HG02885 (cell line): ENCODE measurements around the gene MAPK8.
"Not testable (repeated sequence)": the region's sequence is repeated elsewhere in the genome, so short reads cannot be mapped to it uniquely, and the experiment has no call there.

ENCODE experiments used
- ATAC-seq: cut with Tn5 transposase; IDR thresholded peaks from one replicate; pipeline ENCODE4 v1.9.1; 2021; ENCODE audit warnings: mild to moderate bottlenecking; ENCODE audit not compliant: unreplicated experiment, poor library complexity

MAPK8 gene

GRCh38 chr10:48411510-48411909 is 105.0 kb downstream of the MAPK8 start:
- no peak for ATAC-seq

GRCh38 chr10:48412081-48412480 is 105.6 kb downstream of the MAPK8 start:
- ATAC-seq: no peak

- no peak for ATAC-seq
Measured at GRCh38 chr10:48412933-48413332, 106.5 kb downstream of the MAPK8 start.

GRCh38 chr10:48414160-48414559 is 107.7 kb downstream of the MAPK8 start:
- ATAC-seq: no peak

- ATAC-seq: no peak
Measured at GRCh38 chr10:48414778-48415177, 108.3 kb downstream of the MAPK8 start.

- no peak for ATAC-seq
Measured at GRCh38 chr10:48416584-48417232, 110.2 kb downstream of the MAPK8 start.

DNA sequence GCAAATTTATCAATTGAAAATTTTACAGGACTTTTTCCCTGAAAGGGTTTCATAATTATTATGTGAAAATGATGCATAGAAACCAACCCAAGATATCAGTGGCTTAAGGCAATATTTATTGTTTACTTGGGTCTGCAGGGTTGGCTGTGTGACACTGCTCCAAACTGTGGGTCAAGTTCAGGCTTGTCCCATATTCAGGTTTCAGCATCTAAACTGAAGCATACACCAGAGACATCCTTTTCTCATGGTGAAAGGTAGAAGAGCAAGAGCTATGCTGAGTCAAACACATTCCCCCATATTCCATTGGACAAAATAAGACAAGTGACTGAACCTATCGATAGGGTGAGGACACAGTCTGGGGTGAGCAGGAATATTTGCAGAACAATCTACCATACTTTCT is 110.9 kb downstream of the MAPK8 start:
- ATAC-seq: no peak

DNA sequence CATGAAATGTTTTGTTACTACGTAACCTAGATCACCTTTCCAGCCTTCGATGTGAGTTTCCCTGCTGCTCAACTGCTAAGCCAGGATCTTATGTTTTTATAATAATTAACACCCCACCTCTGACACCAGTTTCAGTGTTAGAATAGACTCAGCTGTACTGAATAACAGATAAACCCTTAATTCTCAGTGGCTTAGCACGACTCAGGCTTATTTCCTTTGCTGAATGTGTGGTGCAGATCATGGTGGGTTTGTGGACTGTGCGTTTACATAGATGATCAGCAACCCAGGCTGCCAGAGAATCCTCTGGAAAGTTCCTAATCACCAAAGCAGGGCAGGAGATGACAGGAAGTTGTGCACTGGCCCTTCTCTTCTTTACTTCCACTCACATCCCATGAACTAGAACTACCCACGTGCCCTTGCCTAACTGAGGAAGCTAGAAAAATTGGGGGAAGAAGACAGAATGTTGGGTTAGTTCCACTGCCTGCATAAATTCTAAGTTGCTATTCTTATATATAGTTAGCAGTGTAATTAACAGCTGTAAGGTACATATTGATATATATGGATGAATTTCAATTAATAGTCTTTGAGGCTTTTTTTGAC is 111.8 kb downstream of the MAPK8 start:
- ATAC-seq: no peak

- ATAC-seq: no peak
Measured at GRCh38 chr10:48419714-48420113, 113.2 kb downstream of the MAPK8 start.

GRCh38 chr10:48421862-48422261 is 115.4 kb downstream of the MAPK8 start:
- ATAC-seq: not testable (repeated sequence)

DNA sequence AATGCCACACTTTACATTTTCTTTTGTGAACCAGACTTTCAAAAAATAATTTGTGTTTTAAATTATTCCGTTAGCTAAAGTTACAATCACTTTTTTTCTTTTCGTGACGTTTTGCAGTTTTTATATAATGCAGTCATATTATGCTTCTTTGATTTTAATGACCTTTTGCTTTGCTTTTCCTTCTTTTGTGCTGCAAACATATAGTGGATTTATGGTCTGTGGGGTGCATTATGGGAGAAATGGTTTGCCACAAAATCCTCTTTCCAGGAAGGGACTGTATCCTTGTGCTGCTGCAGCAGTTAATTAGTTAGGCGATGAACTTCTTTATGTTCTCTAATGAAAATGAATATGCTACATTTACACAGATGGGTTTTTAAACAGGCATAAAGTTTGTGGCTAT is 117.4 kb downstream of the MAPK8 start:
- ATAC-seq: no peak

- ATAC-seq: no peak
Measured at GRCh38 chr10:48428896-48429295, 122.4 kb downstream of the MAPK8 start.

DNA sequence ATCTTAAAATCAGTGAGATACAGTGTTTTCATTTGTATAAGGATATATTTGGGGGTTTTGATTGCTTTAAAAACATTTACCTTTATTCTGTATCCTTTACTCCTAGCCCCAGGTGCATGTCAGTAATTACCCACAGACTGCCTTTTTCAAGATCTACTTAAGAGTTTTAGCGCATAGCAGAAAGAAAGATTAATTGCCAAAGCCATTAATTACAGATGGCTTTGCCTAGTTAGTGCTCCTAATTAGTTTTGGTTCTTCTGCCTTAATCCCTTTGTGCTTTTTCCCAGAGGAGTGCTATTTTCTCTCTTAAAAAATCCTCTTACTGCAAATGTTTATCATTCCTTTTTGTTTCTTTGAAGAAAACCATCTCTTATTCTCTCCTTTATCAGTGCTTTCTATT is 122.8 kb downstream of the MAPK8 start:
- ATAC-seq: no peak

- no peak for ATAC-seq
Measured at GRCh38 chr10:48430402-48430993, 124.0 kb downstream of the MAPK8 start.

GRCh38 chr10:48431871-48432270 is 125.4 kb downstream of the MAPK8 start:
- no peak for ATAC-seq

DNA sequence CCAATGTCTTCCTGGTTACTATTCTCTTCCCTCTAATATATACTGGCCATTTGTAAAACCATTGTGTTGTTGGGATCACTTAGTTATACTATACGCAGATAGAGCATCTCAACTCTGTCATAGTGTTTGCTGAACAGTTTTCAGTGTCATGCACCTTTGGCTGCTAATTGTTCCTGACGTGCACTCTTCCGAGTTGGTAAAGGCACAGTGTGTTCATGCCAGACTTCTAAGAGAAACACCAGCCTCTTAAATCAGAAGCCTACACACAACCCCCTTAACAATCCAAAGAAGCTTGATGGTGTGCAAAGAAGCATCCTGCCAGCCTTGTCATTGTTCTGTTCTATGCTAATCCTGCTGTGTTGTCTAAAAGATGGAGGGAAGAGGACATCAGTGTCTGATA is 131.1 kb downstream of the MAPK8 start:
- ATAC-seq: no peak

- ATAC-seq: no peak
Measured at GRCh38 chr10:48439031-48439430, 132.6 kb downstream of the MAPK8 start.

GRCh38 chr10:48439581-48440041 is 133.1 kb downstream of the MAPK8 start:
- ATAC-seq: no peak

DNA sequence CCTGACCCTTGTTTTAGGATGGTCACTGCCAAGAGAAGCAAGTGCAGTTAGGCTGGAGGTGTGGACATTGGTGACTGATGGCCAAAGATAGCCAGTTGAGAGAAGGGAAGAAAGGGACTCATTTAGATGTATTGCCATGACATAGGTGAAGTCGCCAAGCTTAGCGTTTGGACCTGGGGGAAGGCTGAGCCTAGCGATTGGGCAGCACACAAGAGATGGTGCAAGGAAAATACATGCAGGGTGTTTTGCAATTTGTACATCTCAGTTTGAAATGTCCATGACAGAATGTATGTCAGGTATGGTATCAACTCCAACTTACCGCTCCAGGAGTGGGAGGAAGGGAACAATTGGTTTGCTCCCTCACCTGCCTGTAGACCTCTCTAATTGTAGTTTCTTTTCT is 134.3 kb downstream of the MAPK8 start:
- no peak for ATAC-seq

GRCh38 chr10:48442090-48442808 is 135.8 kb downstream of the MAPK8 start:
- no peak for ATAC-seq

DNA sequence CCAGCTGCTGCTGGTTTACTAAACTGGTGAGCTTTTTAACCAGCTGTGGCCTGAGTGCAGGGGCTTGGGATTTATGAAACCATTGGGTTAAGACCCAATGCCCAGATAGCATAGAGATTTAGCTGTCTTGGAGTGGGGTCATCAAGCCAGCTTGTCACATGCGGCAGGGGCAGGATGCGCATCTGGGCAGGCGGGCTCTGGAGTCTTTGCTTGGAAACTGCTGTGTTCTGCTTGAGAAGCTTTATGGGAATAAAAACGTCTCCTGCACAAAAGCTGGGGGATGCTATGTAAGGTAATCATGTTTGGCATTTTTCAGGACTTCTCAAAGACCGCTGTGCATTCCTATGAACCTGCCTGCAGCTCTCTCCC is 136.3 kb downstream of the MAPK8 start:
- ATAC-seq: no peak
